Measurements from ENCODE around the gene FYN.

The FYN gene

GRCh38 chr6:111805511-111806164, 67.6 kb downstream of the FYN start:
- ChIA-PET POLR2A (no interaction called here), CTCF (interaction anchor here (0.7 to 2.2 kb wide), 6 partner anchors 10 to 223 kb away, joined by 3 to 5 read pairs (median 4); no protein-coding TSS in a partner anchor)
- H3K27ac ChIP-seq (ENCODE audit: insufficient read depth in 1 of 2, low read depth in 1 of 2, low read length in 2 of 2, poor library complexity in 1 of 2, severe bottlenecking in 2 of 2): no peak overlapping the region
- peaks cover 0 to 13% (median 5%) of the 10 kb centered on the region in 4 experiments for H3K4me1 ChIP-seq (ENCODE audit: control extremely low read depth in 1 of 4, control insufficient read depth in 4 of 4, insufficient read depth in 4 of 4, low read length in 3 of 4)
- DNase-seq: peak; percentile 16 to 51 (median 38)
- no peaks in the 10 kb centered on the region for H3K9me3 ChIP-seq (ENCODE audit: control extremely low read depth in 1 of 5, control insufficient read depth in 4 of 5, insufficient read depth in 2 of 5, low read depth in 1 of 5, low read length in 4 of 5)
- H3K36me3 ChIP-seq (ENCODE audit: control insufficient read depth in 4 of 4, insufficient read depth in 4 of 4, low read length in 3 of 4): no peaks in the 10 kb centered on the region
- no peak overlapping the region for H3K4me3 ChIP-seq (ENCODE audit: control insufficient read depth in 1 of 7, extremely low read depth in 1 of 7, insufficient read depth in 4 of 7, low read depth in 2 of 7, low read length in 6 of 7)
- WGBS (ENCODE audit: insufficient coverage): 64% methylated on average over 5 of the region's 7 CpGs
- H3K27me3 ChIP-seq (replicated peaks in 2 of 5; ENCODE audit: control insufficient read depth in 4 of 5, insufficient read depth in 5 of 5, low read length in 4 of 5): no peaks in the 10 kb centered on the region

DNA sequence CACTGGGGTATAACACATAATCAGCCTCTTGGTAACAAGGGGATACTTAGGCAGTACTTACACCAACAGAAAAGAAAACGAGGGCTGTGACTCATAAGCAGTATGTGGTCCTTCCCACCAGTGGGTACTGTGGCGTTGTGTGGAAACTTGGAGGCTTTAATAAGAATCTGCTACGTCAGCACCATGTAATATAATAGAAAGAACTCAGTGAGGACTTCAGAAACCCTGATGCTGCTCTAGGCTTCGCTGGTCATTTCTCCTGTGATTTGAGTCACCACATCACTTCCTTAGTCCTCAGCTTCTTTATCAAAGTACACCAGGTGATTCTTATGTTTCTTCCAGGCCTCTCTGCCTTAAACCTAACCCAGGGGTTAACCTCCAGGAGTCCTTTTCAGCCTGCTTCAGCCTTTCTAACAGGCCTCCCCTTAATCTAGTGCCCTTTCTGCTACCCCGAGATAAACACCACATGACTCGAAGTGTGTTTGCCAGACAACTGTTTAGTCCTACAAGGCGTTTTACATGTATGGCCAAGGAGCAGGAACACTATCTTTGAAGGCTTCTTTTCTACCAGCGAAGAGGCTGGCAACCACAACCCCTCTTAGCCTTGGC, 68.5 kb downstream of the FYN start:
- H3K27me3 ChIP-seq (replicated peaks in 2 of 5; ENCODE audit: control insufficient read depth in 4 of 5, insufficient read depth in 5 of 5, low read length in 4 of 5): no peaks in the 10 kb centered on the region
- 89% methylated on average over 8 of the region's 8 CpGs for WGBS (ENCODE audit: insufficient coverage)
- DNase-seq: peak; percentile 51 to 72 (median 62)
- H3K4me3 ChIP-seq (ENCODE audit: control insufficient read depth in 1 of 7, extremely low read depth in 1 of 7, insufficient read depth in 4 of 7, low read depth in 2 of 7, low read length in 6 of 7): no peak overlapping the region
- peaks cover 0 to 13% (median 5%) of the 10 kb centered on the region in 4 experiments for H3K4me1 ChIP-seq (ENCODE audit: control extremely low read depth in 1 of 4, control insufficient read depth in 4 of 4, insufficient read depth in 4 of 4, low read length in 3 of 4)
- H3K36me3 ChIP-seq (ENCODE audit: control insufficient read depth in 4 of 4, insufficient read depth in 4 of 4, low read length in 3 of 4): no peaks in the 10 kb centered on the region
- H3K27ac ChIP-seq (ENCODE audit: insufficient read depth in 1 of 2, low read depth in 1 of 2, low read length in 2 of 2, poor library complexity in 1 of 2, severe bottlenecking in 2 of 2): no peak overlapping the region
- POLR2A ChIA-PET: no interaction called here
- CTCF ChIA-PET: interaction anchor here (1.2 to 2.2 kb wide), 5 partner anchors 10 to 192 kb away, joined by 3 to 5 read pairs (median 4); no protein-coding TSS in a partner anchor
- no peaks in the 10 kb centered on the region for H3K9me3 ChIP-seq (ENCODE audit: control extremely low read depth in 1 of 5, control insufficient read depth in 4 of 5, insufficient read depth in 2 of 5, low read depth in 1 of 5, low read length in 4 of 5)

DNA sequence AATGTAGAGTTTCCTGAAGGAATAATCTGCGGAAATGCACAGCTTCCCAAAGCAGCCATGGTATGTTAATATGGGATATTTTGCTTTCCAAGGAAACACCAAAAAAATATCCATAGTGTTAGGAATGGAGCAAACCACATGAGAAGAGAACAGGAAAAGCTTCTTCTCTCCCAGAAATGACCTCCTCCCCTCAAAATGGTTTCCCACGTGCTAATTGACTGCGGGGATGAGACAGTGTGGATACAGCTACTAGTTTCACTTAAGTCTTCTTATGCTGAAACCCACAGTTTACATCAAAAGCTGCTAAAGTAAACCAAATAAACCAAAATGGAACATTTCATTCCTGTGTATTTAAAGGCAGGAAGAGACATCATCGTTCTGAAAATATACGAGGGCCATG, 69.4 kb downstream of the FYN start:
- H3K27ac ChIP-seq (ENCODE audit: insufficient read depth in 1 of 2, low read depth in 1 of 2, low read length in 2 of 2, poor library complexity in 1 of 2, severe bottlenecking in 2 of 2): no peak overlapping the region
- DNase-seq: no peak
- H3K9me3 ChIP-seq (ENCODE audit: control extremely low read depth in 1 of 5, control insufficient read depth in 4 of 5, insufficient read depth in 2 of 5, low read depth in 1 of 5, low read length in 4 of 5): no peaks in the 10 kb centered on the region
- no peak overlapping the region for H3K4me3 ChIP-seq (ENCODE audit: control insufficient read depth in 1 of 7, extremely low read depth in 1 of 7, insufficient read depth in 4 of 7, low read depth in 2 of 7, low read length in 6 of 7)
- no peaks in the 10 kb centered on the region for H3K36me3 ChIP-seq (ENCODE audit: control insufficient read depth in 4 of 4, insufficient read depth in 4 of 4, low read length in 3 of 4)
- ChIA-PET POLR2A (interaction anchor here (1.0 kb wide), 1 partner anchor 39 kb away, joined by 4 read pairs; no protein-coding TSS in a partner anchor), CTCF (interaction anchor here (1.2 to 1.6 kb wide), 5 partner anchors 11 to 193 kb away, joined by 3 to 5 read pairs (median 4); no protein-coding TSS in a partner anchor)
- peaks cover 0 to 13% (median 5%) of the 10 kb centered on the region in 4 experiments for H3K4me1 ChIP-seq (ENCODE audit: control extremely low read depth in 1 of 4, control insufficient read depth in 4 of 4, insufficient read depth in 4 of 4, low read length in 3 of 4)
- no peaks in the 10 kb centered on the region for H3K27me3 ChIP-seq (replicated peaks in 2 of 5; ENCODE audit: control insufficient read depth in 4 of 5, insufficient read depth in 5 of 5, low read length in 4 of 5)
- 100% methylated on average over 1 of the region's 5 CpGs for WGBS (ENCODE audit: insufficient coverage)

- no peaks in the 10 kb centered on the region for H3K36me3 ChIP-seq (ENCODE audit: control insufficient read depth in 4 of 4, insufficient read depth in 4 of 4, low read length in 3 of 4)
- no peaks in the 10 kb centered on the region for H3K9me3 ChIP-seq (ENCODE audit: control extremely low read depth in 1 of 5, control insufficient read depth in 4 of 5, insufficient read depth in 2 of 5, low read depth in 1 of 5, low read length in 4 of 5)
- peaks cover 0 to 13% (median 5%) of the 10 kb centered on the region in 4 experiments for H3K4me1 ChIP-seq (ENCODE audit: control extremely low read depth in 1 of 4, control insufficient read depth in 4 of 4, insufficient read depth in 4 of 4, low read length in 3 of 4)
- ChIA-PET CTCF (interaction anchor here (1.3 to 1.6 kb wide), 3 partner anchors 11 to 194 kb away, joined by 4 to 5 read pairs (median 4); no protein-coding TSS in a partner anchor), POLR2A (interaction anchor here (1.0 kb wide), 1 partner anchor 39 kb away, joined by 4 read pairs; no protein-coding TSS in a partner anchor)
- no peaks in the 10 kb centered on the region for H3K27me3 ChIP-seq (replicated peaks in 2 of 5; ENCODE audit: control insufficient read depth in 4 of 5, insufficient read depth in 5 of 5, low read length in 4 of 5)
- WGBS (ENCODE audit: insufficient coverage): 100% methylated on average over 1 of the region's 1 CpG
- peak in 1 of 3 donors; percentile 34 for DNase-seq
- no peak overlapping the region for H3K4me3 ChIP-seq (ENCODE audit: control insufficient read depth in 1 of 7, extremely low read depth in 1 of 7, insufficient read depth in 4 of 7, low read depth in 2 of 7, low read length in 6 of 7)
- no peak overlapping the region for H3K27ac ChIP-seq (ENCODE audit: insufficient read depth in 1 of 2, low read depth in 1 of 2, low read length in 2 of 2, poor library complexity in 1 of 2, severe bottlenecking in 2 of 2)
These were observed 69.9 kb downstream of the FYN start for GRCh38 chr6:111803371-111803770.

- DNase-seq: no peak
- CTCF ChIA-PET: interaction anchor here (1.4 to 1.6 kb wide), 2 partner anchors 13 to 194 kb away, joined by 4 read pairs; no protein-coding TSS in a partner anchor
- Histone ChIP-seq H3K27ac (ENCODE audit: insufficient read depth in 1 of 2, low read depth in 1 of 2, low read length in 2 of 2, poor library complexity in 1 of 2, severe bottlenecking in 2 of 2) (no peak overlapping the region), H3K9me3 (ENCODE audit: control extremely low read depth in 1 of 5, control insufficient read depth in 4 of 5, insufficient read depth in 2 of 5, low read depth in 1 of 5, low read length in 4 of 5) (no peaks in the 10 kb centered on the region), H3K27me3 (replicated peaks in 2 of 5; ENCODE audit: control insufficient read depth in 4 of 5, insufficient read depth in 5 of 5, low read length in 4 of 5) (no peaks in the 10 kb centered on the region), H3K4me1 (ENCODE audit: control extremely low read depth in 1 of 4, control insufficient read depth in 4 of 4, insufficient read depth in 4 of 4, low read length in 3 of 4) (peaks cover 0 to 13% (median 5%) of the 10 kb centered on the region in 4 experiments), H3K36me3 (ENCODE audit: control insufficient read depth in 4 of 4, insufficient read depth in 4 of 4, low read length in 3 of 4) (no peaks in the 10 kb centered on the region), H3K4me3 (ENCODE audit: control insufficient read depth in 1 of 7, extremely low read depth in 1 of 7, insufficient read depth in 4 of 7, low read depth in 2 of 7, low read length in 6 of 7) (no peak overlapping the region)
- no CpG with 5 or more reads among the region's 2 CpGs for WGBS (ENCODE audit: insufficient coverage)
- POLR2A ChIA-PET: no interaction called here
These were observed 70.4 kb downstream of the FYN start for GRCh38 chr6:111802720-111803330.

DNA sequence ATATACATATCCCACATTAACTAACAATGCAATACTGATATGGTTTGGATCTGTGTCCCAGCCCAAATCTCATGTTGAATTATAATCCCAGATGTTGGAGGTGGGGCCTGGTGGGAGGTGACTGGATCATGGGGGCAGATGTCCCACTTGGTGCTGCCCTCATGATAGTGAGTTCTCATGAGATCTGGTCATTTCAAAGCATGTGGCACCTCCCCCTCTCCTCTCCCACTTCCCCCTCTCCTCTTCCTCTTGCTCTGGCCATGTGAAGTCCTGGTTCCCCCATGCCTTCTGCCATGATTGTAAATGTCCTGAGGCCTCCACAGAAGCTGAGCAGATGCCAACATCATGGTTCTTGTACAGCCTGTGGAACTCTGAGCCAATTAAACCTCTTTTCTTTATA, 71.2 kb downstream of the FYN start:
- Histone ChIP-seq H3K4me3 (ENCODE audit: control insufficient read depth in 1 of 7, extremely low read depth in 1 of 7, insufficient read depth in 4 of 7, low read depth in 2 of 7, low read length in 6 of 7) (no peak overlapping the region), H3K36me3 (ENCODE audit: control insufficient read depth in 4 of 4, insufficient read depth in 4 of 4, low read length in 3 of 4) (no peaks in the 10 kb centered on the region), H3K9me3 (ENCODE audit: control extremely low read depth in 1 of 5, control insufficient read depth in 4 of 5, insufficient read depth in 2 of 5, low read depth in 1 of 5, low read length in 4 of 5) (no peaks in the 10 kb centered on the region), H3K27ac (ENCODE audit: insufficient read depth in 1 of 2, low read depth in 1 of 2, low read length in 2 of 2, poor library complexity in 1 of 2, severe bottlenecking in 2 of 2) (no peak overlapping the region), H3K27me3 (replicated peaks in 2 of 5; ENCODE audit: control insufficient read depth in 4 of 5, insufficient read depth in 5 of 5, low read length in 4 of 5) (no peaks in the 10 kb centered on the region), H3K4me1 (ENCODE audit: control extremely low read depth in 1 of 4, control insufficient read depth in 4 of 4, insufficient read depth in 4 of 4, low read length in 3 of 4) (peaks cover 0 to 13% (median 5%) of the 10 kb centered on the region in 4 experiments)
- ChIA-PET CTCF (no interaction called here), POLR2A (no interaction called here)
- DNase-seq: no peak

All from common myeloid progenitor, CD34-positive (primary cell).